Large intestine (tissue), 3 donors: ENCODE data around the gene MSS51. TPM values are rescaled to one million over a fixed set of nuclear protein-coding genes. Genes with fewer than 3 reads are reported as not detected.

Source experiments
- DNase-seq, 2 donors: peaks; one replicate each; pipeline versions ENCODE4 v3.0.0 to v3.0.0-alpha.2; 2013
- H3K27ac ChIP-seq: one replicate; pipeline ENCODE4 v1.5.1; 2013; ENCODE audit warnings: low read length
- H3K27me3 ChIP-seq: 2 replicates; pipeline ENCODE4 v1.6.1; 2013; ENCODE audit warnings: low read length; ENCODE audit not compliant: control insufficient read depth, insufficient read depth
- H3K36me3 ChIP-seq: 2 replicates; pipeline ENCODE4 v1.6.1; 2013; ENCODE audit warnings: low read length; ENCODE audit not compliant: control insufficient read depth, insufficient read depth
- H3K4me1 ChIP-seq: one replicate; pipeline ENCODE4 v1.6.1; 2013; ENCODE audit warnings: low read length; ENCODE audit not compliant: control insufficient read depth, insufficient read depth
- H3K4me3 ChIP-seq: one replicate; pipeline ENCODE4 v1.5.1; 2013; ENCODE audit warnings: low read length
- H3K9me3 ChIP-seq: one replicate; pipeline ENCODE4 v1.6.1; 2013; ENCODE audit warnings: mild to moderate bottlenecking, low read depth, low read length, moderate library complexity; ENCODE audit not compliant: control insufficient read depth
- WGBS: methylation state at CpG from one replicate; pipeline ENCODE4 v1.1.5; 2013; ENCODE audit warnings: low lambda C conversion rate; ENCODE audit not compliant: insufficient coverage; 5-methylcytosine and 5-hydroxymethylcytosine counted together
- polyA plus RNA-seq: library from polyadenylated mRNA; unstranded; fragments of 120-200 nt; gene quantifications from one replicate; pipeline ENCODE4 v1.2.1, GENCODE V29; 2013

MSS51 gene
- polyA plus RNA-seq, 1 donor, result 3.6 TPM

DNA sequence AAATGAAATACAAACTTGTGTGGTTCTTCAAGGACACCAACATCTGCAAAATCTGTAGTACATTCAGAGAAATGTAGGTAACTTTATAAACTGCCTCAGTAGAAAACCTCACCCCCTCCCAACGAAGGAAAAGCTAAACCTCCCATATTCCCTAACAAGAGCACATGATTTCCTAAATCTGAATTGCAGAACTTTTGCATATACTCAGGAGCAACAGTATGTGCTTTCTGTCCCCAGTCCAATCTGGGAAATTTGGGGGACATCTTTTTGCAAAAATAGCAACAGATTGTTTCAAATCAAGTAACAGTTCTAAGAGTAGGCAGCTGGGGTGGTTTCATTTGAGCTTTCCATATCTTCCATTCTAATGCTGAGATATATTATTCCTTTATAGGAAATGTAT lies 15.8 kb upstream of the MSS51 start:
- Histone ChIP-seq H3K36me3 (peaks cover 23% of the 10 kb centered on the region), H3K9me3 (no peaks in the 10 kb centered on the region)
- no CpG with 5 or more reads among the region's 1 CpG for WGBS

GRCh38 chr10:73448384-73448783 lies 15.0 kb upstream of the MSS51 start:
- no peaks in the 10 kb centered on the region for H3K9me3 ChIP-seq
- no peak overlapping the region for H3K27ac ChIP-seq
- WGBS, result 100% methylated on average over 1 of the region's 1 CpG
- DNase-seq, result no peak
- H3K27me3 ChIP-seq, result no peaks in the 10 kb centered on the region
- peaks cover 23% of the 10 kb centered on the region for H3K36me3 ChIP-seq
- no peaks in the 10 kb centered on the region for H3K4me1 ChIP-seq
- no peak overlapping the region for H3K4me3 ChIP-seq

More for the DNA sequence above, 15.8 kb upstream of the MSS51 start:
- H3K27me3 ChIP-seq, result no peaks in the 10 kb centered on the region
- DNase-seq, result no peak
- no peaks in the 10 kb centered on the region for H3K4me1 ChIP-seq
- H3K4me3 ChIP-seq, result no peak overlapping the region
- H3K27ac ChIP-seq, result no peak overlapping the region

GRCh38 chr10:73446926-73447325 lies 13.6 kb upstream of the MSS51 start:
- no peaks in the 10 kb centered on the region for H3K9me3 ChIP-seq
- peaks cover 25% of the 10 kb centered on the region for H3K36me3 ChIP-seq
- H3K4me1 ChIP-seq, result no peaks in the 10 kb centered on the region
- DNase-seq, result no peak
- no peak overlapping the region for H3K27ac ChIP-seq
- no peak overlapping the region for H3K4me3 ChIP-seq
- no peaks in the 10 kb centered on the region for H3K27me3 ChIP-seq

GRCh38 chr10:73444457-73444856 lies 11.1 kb upstream of the MSS51 start:
- no peaks in the 10 kb centered on the region for H3K9me3 ChIP-seq
- no peaks in the 10 kb centered on the region for H3K4me1 ChIP-seq
- DNase-seq, result no peak
- H3K36me3 ChIP-seq, result peaks cover 22% of the 10 kb centered on the region
- H3K27me3 ChIP-seq, result no peaks in the 10 kb centered on the region
- WGBS, result no CpG with 5 or more reads among the region's 1 CpG
- no peak overlapping the region for H3K27ac ChIP-seq
- H3K4me3 ChIP-seq, result no peak overlapping the region

DNA sequence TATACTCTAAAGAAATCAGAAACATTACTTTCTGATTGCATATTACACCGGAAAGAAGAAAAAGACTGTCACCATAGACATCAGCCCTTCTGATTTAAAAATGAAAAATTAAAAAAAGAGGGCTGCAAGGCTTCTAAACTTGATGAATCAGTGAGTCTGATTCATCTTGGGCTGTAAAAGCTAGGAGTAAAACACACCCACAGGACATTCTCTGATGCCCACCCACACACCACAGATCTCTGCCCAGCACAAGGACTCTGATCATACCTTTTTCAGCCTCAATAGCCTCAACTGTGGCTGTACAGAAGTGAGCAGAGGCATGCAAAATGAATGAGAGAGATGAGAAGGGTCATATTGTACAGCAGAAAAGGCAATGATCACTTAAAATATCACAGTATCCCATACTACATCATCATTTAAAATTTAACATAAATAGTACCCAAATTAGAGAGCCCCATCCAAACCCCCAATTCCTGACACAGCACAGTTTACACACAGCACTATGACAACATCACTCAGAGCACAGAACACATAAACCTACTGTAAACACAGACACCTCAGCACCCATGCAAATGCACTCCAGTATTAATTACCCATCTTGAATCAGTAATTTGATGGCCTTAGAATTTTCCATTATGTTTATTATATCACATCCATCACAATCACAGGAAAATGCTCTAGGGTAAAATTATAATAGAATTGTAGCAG lies 6.4 kb upstream of the MSS51 start:
- Histone ChIP-seq H3K36me3 (peaks cover 31% of the 10 kb centered on the region), H3K4me3 (no peak overlapping the region), H3K4me1 (no peaks in the 10 kb centered on the region), H3K9me3 (no peaks in the 10 kb centered on the region), H3K27ac (no peak overlapping the region), H3K27me3 (no peaks in the 10 kb centered on the region)
- no peak for DNase-seq
- no CpG with 5 or more reads among the region's 1 CpG for WGBS

DNA sequence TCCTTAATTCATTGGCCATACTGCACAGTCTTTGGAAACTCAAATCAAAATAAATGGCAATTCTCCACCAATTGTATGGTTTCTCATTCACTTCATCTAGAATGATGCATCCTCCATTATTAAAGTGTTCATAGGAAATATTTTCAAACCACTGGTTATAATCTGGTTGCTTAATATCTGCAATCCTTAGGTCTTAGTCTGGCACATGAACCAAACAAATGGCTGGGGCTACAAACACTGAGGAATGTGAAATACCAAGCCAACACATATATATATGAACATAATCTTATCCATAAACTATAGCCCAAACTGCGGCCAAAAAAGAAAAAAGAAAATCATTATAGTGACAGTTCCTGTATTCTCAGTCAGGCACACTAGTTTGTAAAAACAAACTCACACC lies 5.7 kb upstream of the MSS51 start:
- Histone ChIP-seq H3K27ac (no peak overlapping the region), H3K36me3 (peaks cover 26% of the 10 kb centered on the region), H3K4me3 (no peak overlapping the region)

DNA sequence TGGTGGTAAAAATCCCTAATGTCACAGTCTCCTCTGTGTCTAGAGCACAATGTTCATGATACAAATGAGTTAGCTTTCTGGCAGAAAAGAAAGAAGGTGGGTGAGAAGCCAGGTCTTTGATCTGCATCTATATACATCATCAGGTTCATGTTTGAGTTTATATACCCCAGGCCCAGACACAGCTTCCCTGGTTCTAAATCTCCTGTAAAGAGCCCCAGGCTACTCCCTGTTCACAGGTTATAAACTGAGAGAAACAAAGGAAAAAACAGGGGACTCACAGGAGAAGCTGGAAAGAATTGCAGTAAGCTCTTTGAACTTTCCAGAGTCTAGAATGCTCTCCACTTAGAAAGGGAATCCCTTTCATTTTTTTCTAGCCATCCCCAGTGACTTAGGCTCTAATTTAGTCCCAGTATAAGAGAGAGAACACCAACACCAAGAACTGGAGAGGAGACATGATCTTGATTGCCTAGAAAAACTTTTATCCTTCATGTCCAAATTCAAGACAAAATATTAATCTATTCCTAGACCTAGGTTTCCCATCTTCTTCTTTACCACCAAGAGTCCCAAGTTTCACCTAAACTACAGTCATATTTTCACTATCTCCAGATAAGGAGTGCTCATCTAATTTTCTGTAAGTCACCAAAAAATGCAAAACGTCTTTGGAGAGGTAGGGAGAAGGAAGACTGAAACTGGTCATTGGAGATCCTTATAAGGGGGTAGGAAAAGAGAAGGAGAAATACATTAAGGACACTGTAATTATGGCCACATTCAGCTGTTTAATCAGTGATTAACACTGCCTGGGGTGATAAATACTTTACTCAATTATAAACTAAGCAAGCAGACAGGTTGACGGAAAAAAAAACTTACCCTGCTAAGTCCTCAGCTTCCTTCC lies 469 bp downstream of the MSS51 start:
- Histone ChIP-seq H3K36me3 (peaks cover 23% of the 10 kb centered on the region), H3K4me1 (no peaks in the 10 kb centered on the region), H3K27ac (no peak overlapping the region), H3K9me3 (no peaks in the 10 kb centered on the region), H3K27me3 (no peaks in the 10 kb centered on the region), H3K4me3 (no peak overlapping the region)
- 83% methylated on average over 1 of the region's 2 CpGs for WGBS
- DNase-seq, result no peak

More for the DNA sequence above, 5.7 kb upstream of the MSS51 start:
- no peak for DNase-seq
- no peaks in the 10 kb centered on the region for H3K4me1 ChIP-seq
- H3K27me3 ChIP-seq, result no peaks in the 10 kb centered on the region
- WGBS, result no CpG with 5 or more reads among the region's 1 CpG
- no peaks in the 10 kb centered on the region for H3K9me3 ChIP-seq

GRCh38 chr10:73426318-73426717 lies 7.0 kb downstream of the MSS51 start:
- Histone ChIP-seq H3K9me3 (no peaks in the 10 kb centered on the region), H3K27me3 (no peaks in the 10 kb centered on the region), H3K36me3 (peaks cover 45% of the 10 kb centered on the region), H3K4me1 (no peaks in the 10 kb centered on the region), H3K4me3 (no peak overlapping the region), H3K27ac (no peak overlapping the region)
- WGBS, result 80% methylated on average over 1 of the region's 4 CpGs
- no peak for DNase-seq

DNA sequence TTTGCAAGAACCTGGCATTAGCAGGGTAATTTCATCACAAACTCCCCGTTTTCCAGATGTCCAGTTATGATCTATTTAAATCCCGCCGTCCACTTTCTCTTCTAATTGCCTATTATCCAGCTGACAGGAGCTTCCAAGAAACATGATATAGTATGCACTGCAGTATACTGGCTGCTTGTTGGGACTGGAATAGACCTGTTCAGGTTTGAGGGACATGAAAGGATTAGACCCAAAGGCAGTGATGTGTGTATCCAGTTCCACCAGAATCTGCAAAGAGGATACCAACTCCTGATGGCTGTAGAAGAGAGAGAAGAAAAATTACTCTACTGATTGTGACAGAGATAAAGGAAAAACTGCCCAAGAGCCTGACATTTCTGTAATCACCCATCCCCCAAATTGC lies 8.9 kb downstream of the MSS51 start:
- DNase-seq, result no peak
- Histone ChIP-seq H3K36me3 (peaks cover 45% of the 10 kb centered on the region), H3K4me1 (no peaks in the 10 kb centered on the region), H3K27ac (no peak overlapping the region), H3K27me3 (no peaks in the 10 kb centered on the region), H3K9me3 (no peaks in the 10 kb centered on the region), H3K4me3 (no peak overlapping the region)
- no CpG with 5 or more reads among the region's 3 CpGs for WGBS

GRCh38 chr10:73423309-73423708 lies 10.1 kb downstream of the MSS51 start:
- H3K4me1 ChIP-seq, result no peaks in the 10 kb centered on the region
- no peak for DNase-seq
- no peak overlapping the region for H3K27ac ChIP-seq
- no peaks in the 10 kb centered on the region for H3K27me3 ChIP-seq
- H3K36me3 ChIP-seq, result peaks cover 43% of the 10 kb centered on the region
- H3K9me3 ChIP-seq, result no peaks in the 10 kb centered on the region
- no peak overlapping the region for H3K4me3 ChIP-seq
